DMS 273 treated with DMSO at 0.1 percent for 48 hours (cell line): ENCODE data around the gene PWWP2B.
"Not testable (repeated sequence)": the region's sequence is repeated elsewhere in the genome, so short reads cannot be mapped to it uniquely, and the experiment has no call there.

Experiments used
- DNase-seq: peaks from one replicate; lab custom pipeline; 2025; lab: John Stamatoyannopoulos, UW

Gene PWWP2B

DNA sequence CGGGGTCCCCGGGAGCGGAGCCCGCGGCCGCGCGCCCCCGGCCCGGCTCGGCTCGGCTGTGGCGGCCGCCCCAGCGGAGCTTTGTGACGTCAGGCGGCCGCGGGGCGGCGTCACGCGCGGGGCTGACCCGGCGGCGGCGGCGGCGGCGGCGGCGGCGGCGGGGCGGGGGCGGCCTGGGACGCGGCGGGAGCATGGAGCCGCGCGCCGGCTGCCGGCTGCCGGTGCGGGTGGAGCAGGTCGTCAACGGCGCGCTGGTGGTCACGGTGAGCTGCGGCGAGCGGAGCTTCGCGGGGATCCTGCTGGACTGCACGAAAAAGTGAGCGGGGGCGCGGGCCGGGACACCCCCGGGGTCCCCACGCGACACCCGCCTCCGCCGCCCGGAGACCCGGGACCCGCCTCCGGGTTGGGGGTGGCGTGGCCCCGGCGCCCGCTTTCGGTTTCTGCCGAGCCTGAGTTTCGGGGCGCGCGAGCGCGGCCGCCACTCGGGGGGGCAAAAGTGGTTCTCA is at the start of gene PWWP2B:
TSS of gene PWWP2B (plus strand) at position 165 of the 506 bp plus-strand sequence. CDS start at position 192, 27 bp downstream.
- DNase-seq, result no peak

- no peak for DNase-seq
Measured at GRCh38 chr10:132347211-132347930, 49.6 kb upstream of the PWWP2B start.

DNA sequence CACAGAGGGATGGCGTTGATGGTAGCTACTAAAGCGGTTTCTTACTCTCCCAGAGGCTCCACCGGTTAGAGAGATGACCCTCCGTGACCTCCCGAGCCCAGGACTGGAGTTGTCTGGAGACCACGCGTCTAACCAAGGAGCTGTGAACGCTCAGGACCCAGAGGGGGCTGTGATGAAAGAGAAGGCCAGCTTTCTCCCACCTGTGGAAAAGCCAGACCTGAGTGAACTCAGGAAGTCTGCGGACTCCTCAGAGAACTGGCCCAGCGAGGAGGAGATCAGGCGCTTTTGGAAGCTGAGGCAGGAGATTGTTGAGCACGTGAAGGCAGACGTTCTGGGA is 49.1 kb upstream of the PWWP2B start:
- no peak for DNase-seq

- DNase-seq, result no peak
Measured at GRCh38 chr10:132349766-132350165, 47.2 kb upstream of the PWWP2B start.

DNA sequence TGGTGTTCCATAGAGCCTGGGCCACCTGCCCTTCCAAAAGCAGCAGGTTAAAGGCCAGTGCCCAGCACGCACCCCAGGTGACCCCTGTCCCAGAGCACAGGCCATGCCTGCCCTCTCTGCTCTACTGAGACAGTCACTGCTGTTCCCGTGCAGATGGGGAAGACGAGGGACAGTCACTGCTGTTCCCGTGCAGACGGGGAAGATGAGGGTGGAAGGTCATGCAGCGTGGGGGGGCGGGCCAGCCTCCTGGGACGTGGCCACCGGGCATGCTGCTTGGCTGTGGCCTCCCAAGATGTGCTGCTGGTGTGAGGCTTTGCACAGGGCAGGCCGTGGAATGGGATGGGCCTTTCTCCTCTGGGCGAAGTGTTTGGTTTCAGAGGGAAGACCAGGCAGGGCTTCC is 46.6 kb upstream of the PWWP2B start:
- DNase-seq, result no peak

DNA sequence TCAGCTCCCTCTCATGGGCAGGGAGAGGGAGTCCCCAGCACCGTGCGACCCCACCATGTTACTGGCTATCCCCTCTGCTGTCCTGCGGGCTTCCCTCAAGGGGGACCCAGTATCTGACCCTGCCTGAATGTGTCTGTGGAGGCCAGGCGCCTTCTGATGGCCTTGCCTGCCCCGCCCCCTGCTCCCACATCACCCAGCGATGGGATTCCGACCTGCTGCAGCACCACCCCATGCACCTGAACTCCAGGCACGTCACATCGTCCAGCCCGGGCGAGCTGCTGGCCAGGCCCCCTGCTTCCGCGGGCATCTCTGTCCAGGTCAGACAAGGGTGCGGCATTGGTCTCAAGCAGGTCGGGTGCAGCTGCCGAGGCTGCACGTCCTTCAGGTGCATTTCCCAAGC is 46.1 kb upstream of the PWWP2B start:
- DNase-seq, result no peak

GRCh38 chr10:132351611-132352010 is 45.4 kb upstream of the PWWP2B start:
- no peak for DNase-seq

DNA sequence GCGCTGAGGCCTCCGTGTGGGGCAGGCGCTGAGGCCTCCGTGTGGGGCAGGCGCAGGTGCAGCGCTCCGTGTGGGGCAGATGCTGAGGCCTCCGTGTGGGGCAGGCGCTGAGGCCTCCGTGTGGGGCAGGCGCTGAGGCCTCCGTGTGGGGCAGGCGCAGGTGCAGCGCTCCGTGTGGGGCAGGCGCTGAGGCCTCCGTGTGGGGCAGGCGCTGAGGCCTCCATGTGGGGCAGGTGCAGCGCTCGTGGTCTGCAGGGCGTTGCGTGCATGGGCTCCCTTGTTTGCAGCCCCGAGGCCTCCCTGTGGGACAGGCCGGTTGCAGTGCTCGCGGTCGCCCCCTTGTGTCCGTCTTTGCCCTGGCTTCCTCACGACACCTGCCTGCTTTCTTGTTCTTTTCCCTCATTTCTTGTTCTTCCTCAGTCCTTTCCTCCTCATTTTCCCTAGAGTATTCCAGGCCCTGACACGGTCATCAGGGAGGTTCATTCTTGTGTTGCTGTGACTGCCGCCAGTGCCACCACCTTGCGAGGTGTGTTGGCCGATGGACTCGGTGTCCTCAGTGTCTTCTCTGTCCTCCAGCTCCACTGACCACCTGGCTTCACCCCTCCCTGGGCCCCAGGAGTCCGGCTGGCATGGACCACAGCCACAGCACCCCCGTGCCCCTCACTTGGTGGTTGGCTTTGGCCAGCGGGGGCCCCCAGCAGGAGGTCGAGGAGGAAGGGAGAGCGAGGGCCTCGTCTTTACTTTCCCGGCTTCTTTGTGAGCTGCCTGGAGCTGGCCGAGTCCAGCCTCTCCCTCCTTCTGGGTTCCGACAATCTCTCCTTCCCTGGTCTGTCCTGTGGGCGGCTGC is 44.3 kb upstream of the PWWP2B start:
- DNase-seq, result not testable (repeated sequence)

DNA sequence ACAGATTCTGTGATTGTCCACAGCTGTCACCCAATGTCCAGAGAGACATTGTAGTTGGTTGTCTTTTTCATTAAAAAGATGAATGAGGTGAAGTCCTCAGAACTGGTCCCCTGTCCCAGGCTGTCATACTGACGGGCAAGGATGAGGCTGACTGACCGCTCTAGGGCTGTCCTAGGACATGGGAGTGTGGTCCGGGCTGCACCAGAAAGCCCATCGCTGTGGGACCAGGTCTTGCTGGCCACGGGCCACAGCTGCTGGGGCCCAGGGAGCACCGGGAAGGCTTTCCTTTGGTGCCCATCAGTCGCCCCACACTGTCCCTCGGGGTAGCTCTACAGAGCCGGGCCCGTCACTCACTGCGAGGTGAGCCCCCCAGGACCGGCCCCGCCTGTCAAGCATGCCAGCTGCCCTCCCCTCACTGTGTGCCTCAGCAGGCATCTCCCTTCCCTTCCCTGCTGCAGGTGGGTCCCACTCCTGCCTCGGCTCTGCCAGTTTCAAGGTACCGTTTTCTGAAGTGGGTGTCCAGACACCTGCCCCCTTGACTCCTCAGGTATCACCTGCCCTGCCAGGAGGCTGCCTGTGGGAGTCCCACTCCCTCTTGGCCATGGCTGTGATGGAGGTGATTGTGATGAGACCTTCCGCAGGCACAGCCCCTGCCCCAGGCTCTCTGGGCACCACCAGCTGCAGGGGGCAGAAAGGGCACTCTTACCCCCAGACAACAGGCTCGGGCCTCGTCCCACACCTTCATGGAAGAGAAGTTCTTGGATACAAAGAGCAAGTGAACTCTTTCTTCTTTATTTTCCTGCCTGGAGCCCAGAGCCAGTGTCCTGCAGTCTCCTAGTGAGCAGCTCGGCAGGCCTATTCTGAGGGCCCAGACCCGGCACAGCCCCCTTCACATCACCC is 43.3 kb upstream of the PWWP2B start:
- DNase-seq, result no peak

DNA sequence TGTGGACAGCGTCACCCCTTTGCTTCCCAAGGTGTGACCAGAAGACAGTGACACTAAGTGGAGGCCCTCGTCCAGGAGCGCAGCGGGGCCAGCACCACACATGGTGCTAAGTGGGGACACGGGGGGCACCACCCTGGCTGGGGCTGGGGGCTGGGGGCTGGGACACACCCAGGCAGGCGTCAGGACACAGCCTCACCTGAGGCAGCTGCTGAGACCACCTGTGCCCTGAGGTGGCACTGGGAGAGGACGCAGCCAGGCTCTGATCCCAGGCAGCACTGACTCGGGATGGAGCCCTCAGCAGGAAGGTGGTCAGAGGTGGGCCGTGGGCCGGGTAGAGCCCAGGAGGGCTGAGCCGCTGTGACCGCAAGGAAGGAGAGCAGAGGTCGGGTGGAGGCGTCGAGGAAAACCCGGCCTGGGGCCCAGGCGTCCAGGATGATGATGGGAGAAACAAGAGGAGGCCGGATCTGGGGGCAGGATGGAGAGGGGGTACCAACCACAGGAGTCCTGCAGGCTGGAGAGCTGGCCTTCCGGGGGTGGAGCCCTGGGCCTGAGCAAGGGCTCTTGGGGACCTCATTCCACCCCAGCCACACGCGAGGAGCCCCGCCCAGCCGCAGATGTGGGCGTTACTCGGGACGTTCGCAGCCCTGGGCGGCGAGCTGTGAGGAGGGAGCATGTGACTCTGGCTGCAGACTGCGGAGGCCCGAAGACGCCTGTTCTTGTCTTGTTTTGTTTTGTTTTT is 42.5 kb upstream of the PWWP2B start:
- no peak for DNase-seq

DNA sequence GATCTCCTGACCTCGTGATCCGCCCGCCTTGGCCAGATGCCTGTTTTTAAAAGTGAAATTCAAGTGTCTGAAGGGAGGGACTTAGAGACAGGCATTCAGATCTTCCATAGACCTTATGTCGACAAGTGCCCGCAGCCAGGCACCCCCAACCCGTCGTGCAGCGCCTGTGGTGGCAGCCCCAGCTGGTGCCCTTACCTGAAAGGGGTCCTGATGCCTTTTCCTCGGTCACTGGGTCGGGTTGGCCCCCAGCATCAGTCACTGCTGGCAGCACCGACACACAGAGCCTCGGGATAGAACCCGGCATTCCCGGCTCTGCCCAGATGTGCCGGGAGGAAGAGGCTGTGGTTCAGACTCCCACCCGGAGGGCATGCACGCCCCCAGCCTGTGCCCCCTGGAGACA is 41.7 kb upstream of the PWWP2B start:
- DNase-seq, result no peak

- no peak for DNase-seq
Measured at GRCh38 chr10:132355754-132356153, 41.2 kb upstream of the PWWP2B start.

DNA sequence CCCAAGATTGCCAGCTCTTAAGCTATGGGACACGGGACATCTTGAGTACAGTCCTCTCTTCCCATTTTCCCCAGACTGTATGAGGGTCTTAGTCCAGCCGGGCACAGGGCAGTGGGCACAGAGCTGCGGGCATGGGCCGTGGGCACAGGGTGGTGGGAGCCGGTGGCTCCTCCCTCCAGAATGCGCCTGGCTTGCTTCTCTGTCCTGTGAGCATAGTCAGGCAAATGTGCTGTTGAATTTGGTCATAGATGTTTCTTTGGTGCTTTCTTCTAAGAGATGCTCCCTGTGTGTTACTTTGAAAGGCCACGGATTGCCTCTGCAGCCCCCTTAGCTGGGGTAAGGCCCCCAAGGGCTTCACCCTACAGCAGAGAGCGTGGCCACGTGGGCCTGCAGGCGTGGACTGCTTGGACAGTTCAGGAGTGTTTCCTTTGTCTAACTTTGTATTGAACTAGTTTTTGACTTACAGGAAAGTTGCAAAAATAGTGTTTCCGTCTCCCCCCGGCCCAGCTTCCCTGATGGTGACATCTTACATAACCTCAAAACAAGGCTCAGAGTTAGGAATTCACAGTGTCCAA is 40.3 kb upstream of the PWWP2B start:
- no peak for DNase-seq

DNA sequence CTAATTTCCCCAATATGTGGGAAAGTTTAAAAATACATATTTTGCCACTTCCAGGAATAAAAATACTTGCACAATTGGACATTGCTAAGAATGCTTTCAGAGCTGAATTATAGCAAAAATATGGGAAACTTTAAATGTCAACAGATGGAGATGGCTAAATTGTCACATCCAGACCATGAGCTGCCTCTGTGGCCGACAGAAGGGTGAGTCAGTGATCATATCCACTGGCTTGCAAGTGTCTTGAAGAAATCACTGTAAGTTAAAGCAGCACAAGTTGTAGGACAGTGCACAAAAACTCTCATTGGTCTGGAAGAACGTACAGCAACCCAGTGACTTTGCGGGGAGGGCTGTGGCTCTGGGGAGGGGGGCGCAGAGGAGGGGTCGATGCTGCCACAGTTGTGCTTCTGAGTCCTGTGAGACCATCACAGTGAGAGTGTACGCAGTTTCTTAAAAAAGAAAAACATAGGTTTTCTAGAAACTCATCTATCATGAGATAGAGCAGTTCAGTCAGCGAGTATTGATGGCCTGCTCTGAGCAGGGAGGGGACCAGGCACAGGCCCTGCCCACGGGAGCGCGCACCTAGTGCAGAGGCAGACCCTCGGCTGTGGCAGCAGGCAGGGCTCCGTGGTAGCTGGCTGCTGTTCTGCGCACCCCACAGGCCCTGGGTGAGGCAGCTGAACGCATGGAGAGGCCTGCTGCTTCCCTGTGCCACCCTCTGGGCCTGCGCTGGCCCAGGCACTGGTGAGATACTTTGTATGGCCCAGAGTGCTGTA is 39.5 kb upstream of the PWWP2B start:
- no peak for DNase-seq

DNA sequence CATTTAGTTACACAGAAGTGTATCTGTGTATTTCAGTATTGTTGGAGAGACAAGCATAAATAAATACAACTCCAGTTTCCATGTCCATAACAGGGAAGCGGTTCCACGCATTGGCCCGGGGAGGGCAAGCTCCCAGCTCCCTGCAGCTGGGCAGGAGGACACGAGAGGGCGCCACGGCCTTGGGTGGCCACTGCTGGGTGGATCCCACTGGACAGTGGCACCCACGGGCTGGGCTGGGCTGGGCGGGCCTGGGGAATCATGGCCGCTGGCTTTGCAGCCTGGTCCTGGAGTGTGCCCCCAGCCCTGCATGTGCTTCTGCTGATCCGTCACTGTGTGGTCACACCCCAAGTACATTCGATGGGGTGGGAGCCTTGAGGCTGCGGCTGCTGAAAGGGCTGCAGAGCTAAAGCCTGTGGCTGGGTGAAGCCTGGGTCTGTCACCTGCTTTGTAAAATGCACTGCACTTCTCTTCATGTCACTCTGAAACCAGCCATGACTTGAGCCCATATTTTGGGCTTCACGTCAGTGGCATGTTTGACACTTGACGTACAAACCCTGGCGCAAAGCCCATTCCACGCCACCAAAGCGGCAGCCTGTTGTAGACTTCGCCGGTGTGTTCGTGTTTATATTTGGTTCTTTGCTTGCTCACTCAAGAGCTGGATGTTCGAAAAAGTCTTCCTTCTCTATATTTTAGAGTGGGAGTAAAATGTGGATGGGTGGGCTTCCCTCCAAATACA is 37.5 kb upstream of the PWWP2B start:
- no peak for DNase-seq

DNA sequence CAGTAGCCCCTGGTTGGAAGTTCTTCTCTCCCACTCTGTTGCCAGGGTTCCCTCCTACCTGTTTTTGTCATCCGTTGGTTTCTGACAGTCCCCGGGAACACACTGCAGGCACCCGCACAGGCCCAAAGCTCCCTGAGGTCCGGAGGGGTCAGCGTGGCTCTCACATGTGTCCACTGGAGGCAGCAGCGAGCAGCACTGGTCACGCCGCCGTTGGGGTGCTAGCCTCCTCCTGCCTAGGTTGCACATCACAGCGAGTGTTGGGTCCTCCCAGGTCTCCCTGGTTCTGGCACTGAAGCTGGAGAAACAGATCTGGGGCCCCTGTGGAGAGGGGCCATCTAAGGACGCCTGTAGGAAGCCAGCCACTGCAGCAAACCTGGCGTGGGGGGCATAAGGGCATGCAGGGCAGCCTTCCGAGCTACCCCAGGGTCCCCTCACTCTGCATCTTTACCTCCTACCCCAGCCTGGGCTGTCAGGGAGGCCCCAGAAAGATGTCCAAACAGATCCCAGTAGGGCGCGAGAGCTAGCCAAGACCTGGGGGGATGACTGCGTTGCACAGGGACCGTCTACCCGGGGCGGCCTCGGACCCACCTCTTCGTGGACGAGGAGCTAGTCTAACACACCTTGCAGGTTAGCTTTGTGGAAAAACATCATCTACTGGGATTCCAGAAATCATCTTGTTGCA is 36.1 kb upstream of the PWWP2B start:
- no peak for DNase-seq

GRCh38 chr10:132361581-132362101 is 35.4 kb upstream of the PWWP2B start:
- DNase-seq, result no peak

DNA sequence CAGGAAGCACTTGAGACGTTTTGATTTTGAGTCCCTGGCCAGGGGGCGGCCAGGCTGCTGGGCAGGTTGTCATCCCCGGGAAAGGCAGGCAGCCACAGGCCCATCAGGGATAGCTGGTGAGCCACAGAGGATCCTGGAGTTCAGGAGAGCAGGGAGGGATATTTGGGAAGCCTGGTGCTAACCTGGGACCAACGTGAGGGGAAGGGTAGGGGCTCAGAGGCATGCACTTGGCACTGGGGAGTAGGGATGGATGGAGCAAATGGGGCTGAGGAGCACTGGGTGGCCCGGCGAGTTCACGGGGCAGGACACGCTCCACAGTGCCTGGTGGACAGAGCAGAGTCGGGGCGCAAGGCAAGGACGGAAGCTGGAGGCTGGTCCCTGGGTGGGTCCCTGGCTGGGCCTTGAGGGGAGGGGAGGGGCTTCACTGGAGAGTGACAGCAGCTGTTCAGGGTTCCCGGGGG is 34.8 kb upstream of the PWWP2B start:
- DNase-seq, result no peak

GRCh38 chr10:132363376-132363775 is 33.6 kb upstream of the PWWP2B start:
- DNase-seq, result no peak
